CD4-positive, alpha-beta T cell treated with Interleukin-4 for 4 hours (primary cell): ENCODE results near the gene SETD1B.

Experiments
- DNase-seq: peaks from one replicate; pipeline ENCODE4 v3.0.0-alpha.2; 2020

Gene SETD1B

DNA sequence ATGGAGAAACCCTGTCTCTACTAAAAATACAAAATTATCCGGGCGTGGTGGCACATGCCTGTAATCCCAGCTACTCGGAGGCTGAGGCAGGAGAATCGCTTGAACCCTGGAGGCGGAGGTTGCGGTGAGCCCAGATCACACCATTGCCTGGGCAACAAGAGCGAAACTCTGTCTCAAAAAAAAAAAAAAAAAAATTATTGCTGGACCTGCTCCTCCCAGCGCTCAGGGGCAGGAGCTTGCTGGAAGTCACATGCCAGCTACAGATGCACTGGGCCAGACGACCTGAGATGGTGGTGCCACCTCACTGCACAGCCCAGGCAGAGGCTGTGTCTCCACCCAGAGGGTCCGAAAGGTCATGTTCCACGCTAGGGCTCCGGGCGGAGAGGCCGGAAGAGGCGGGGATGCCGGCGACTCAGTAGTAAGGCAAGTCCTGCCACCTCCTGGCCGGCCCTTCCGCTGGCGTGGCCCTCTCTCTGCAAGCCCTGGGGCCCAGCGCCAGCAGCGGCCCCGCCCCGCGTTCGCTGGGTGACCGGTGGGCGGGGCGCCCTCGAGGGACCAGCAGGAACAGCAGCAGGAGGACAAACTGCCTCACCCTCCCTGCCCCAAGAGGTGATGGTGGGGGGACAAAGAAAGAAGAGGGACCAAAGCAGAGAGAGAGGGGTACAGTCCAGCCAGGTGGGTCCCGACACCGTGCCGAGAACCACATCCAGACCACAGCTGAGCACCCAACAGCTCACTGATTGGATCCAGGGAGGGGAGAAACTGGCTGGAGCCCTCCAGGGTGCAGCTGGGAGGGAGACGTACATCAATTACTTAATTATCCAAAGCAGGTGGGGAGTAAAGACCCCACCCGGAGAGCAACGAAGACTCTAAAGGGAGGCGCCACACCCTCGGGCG lies 6.7 kb upstream of the SETD1B start:
- DNase-seq = no peak

DNA sequence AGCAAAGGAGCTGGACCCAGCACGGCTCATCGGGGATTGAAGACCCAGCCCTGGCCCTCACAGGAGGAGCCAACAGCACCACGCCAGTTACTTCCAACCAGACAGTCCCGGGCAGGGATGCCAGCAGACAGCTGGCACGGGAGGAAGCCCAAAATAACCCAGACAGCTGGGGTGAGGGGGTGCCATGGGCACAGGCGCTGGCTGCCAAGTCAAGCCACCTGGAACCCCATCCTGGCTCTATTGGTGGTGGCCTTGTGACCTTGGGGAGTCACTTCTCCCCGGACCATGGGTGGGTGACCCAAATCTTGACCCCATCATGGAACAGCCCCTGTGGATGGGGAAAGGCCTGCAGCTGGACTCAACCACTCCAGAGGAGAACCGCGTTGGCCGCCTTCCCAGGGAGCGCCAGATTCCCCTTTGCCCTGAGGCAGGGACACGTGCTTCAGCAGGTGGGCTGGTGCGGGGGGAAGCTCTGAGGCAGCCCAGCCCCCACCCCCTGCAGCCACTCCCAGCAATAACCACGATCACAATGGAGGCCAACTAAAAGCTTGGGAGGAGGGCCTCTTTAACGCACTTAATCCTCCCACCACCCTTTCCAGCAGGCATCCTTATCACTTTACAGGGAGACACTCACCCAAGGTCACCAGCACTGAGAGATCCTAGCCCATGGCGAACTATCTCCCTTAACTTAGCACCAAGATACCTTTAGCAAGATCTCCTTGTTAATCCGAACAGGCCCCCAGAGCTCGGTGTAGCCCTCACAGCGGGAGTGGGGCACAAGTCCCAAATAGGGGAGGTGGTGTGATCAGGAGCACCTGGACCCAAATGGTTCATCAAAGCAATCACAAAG lies 5.6 kb upstream of the SETD1B start:
- no peak for DNase-seq

DNA sequence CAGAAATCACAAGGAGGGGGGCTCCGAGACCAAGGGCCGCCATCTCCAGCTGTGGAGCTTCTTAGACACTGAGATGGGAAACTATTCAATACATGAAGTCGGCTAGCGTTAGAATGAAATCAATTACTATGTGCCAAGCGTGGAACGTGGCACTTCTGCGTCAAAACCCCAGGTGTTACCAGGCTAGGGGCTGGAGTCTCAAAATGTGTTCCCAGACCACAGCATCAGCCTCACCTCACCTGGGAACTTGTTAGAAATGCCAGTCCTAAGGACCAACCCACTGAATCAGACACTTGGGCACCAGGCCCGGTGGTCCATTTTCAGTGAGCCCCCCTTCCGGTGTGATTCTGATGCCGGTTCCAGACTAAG lies 5.0 kb upstream of the SETD1B start:
- no peak for DNase-seq

DNA sequence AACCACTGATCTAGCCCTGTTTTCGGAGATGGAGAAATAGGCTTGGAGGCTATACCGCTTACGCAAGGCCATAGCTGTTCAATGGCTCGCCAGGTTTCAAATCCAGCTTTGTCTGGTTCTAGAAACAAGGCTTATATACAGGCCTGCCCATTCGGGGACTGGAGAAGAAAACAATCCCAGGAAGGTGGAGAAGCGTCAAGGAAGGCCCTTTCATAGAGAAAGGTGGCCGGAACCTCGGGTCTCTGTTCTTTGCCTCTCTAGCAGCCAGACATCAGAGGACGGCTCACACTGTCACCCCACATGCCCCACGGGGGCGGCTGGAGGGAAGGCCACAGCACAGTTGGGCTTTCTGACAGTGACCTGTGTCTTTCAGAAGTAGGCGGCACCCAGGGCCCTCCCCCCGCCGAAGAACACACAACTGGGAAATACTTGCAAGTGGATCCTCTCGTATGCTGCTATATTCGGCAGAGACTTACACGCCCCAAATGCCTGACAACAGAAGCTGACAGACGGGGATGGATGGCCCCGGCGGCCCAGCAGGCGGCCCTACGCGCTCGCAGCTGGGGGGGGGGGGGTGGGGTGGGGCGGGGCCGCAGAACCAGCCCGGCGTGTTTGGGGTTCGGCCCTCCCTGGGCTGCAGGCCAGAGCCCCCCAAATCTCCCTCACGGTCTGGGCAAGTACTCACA lies 4.5 kb upstream of the SETD1B start:
- peak; percentile 75 for DNase-seq

DNA sequence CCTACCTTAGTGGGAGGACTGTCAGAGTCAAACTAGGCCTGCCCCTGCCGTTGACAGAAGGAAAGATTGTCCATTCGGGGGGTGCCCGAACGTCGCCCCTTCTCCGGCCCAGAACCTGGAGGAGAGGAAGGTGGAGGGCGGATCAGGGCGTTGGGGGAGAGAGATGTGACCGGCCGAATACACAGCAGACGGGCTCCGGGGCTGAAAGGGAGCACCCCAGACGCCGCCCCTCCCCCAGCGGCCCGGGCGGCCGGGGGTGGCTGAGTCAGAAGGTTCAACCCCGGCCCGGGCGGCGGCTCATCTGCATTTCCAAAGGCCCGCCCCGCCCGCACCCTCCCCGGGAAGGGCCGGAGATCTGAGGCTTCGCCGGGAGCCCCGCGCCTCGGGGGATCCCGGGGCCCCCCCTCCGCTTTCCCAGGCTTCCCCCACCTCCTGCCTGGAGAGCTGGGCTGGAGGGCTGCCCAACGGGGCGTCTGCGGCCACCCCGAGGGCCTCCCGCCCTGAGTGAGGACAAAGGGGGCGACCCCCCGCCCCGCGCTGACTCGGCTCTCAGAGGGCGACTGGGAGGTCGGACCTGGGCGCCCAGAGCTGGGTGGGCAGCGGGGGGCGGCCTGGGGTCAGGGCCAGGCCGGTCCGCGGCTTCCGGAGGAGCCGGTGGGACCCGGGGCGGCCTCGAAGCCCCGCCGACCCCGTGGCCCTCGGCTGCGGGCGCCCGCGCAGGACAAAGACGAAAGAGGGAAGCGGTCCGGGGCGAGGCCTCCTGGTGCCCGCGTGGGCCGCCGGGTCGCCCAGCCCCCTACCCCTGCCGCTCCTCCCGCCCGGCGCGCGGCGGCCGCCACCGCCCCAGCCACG lies 3.7 kb upstream of the SETD1B start:
- peak; percentile 80 for DNase-seq

DNA sequence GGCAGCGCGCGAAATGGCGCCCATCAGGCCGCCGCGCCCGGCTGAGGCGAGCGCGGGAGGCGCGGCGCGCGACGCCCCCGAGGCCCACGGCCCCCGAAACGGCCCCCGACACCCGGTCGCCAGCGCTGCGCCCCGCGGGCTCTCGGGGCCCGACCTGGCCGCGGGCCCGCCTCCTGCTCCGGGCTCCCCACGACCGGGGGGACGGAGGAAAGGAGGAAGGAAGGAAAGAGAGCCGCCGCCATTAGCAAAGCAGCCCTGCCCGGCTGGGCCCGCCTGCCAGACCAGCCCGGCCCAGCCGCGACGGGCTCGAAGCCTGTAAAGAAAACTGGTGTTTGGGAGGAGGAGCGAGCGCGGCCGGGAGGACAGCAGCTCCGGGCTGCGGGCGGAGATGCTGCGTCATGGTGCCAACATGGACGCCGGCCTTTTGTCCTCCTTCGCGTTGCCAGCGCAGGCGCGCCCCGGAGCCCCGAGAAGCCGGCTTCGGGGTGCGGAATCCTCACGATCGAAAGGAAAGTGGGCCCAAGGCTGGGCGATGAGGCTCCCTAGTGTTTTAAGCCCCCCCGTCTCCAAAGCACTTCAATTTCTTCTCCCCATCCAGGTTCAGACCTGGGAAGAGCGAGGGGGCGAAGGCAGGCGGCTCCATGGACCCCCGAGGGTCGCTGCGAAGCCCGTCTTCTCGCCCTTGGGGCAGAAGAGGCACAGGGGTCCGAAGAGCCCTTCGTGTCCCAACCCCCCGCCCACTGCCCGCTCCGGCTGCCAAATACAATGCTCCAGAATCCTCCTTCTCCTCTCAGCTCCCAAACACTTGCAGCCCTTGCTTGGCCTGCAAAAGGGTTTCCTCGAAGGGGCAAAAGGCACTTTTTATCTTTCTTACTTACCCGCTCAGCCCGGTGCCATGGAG lies 2.9 kb upstream of the SETD1B start:
- DNase-seq = peak; percentile 72

DNA sequence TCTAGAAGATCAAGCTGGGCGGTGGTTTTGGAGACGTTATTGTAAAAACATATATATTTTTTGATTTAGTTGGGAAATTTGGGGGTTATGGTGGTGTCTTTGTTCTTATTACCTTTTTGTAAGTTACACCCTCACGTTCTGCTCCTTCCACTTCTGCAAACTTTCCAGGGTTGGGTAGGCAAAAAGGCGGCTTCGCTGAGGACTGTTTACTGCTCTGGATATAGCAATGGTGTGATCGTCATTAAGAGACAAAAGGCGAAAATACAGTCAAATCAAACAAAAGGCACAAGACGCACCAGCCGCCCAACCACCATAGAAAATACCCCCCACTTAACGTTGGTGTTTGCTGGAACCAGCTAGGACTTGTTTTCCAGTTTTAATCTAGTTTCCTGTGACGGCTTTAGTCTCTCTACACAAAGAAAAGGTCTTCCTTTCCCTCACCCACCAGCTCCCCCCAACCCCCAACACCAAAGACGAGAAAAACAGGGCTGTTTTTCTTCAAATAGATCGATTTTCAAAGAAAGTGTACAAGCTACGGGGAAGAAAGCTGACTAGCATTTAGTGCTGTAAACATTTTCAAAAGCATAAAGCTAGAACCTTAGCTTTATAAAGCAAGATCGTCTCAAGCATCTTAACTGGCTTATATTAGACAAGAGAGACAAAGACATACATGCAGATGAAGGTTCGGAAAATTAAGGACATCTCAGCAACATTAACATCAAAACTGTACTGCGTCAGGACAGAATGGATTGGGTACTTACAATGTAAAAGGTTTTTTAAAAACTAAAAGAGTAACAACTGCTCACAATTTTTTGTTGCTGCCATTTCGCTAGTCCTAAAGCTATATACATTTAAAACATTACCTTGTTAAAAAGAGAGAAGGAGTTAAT lies 2.0 kb upstream of the SETD1B start:
- peak; percentile 77 for DNase-seq

DNA sequence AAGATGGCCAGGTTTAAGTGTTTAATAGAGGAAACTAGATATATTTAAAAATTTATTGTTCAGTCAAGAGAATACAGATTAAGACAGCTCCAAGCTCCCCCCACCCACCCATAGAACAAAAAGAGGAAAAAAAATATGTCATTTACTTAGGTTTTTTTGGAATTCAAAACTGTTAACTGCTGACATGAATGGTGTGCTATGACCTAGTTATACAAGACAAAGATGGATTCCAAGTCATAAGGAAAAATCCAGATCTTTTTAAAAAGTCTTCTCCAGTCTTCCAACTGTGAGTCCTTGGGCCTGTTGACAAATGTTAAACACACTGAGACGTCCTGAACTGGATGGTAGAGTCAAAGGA lies 1.3 kb upstream of the SETD1B start:
- DNase-seq = no peak

DNA sequence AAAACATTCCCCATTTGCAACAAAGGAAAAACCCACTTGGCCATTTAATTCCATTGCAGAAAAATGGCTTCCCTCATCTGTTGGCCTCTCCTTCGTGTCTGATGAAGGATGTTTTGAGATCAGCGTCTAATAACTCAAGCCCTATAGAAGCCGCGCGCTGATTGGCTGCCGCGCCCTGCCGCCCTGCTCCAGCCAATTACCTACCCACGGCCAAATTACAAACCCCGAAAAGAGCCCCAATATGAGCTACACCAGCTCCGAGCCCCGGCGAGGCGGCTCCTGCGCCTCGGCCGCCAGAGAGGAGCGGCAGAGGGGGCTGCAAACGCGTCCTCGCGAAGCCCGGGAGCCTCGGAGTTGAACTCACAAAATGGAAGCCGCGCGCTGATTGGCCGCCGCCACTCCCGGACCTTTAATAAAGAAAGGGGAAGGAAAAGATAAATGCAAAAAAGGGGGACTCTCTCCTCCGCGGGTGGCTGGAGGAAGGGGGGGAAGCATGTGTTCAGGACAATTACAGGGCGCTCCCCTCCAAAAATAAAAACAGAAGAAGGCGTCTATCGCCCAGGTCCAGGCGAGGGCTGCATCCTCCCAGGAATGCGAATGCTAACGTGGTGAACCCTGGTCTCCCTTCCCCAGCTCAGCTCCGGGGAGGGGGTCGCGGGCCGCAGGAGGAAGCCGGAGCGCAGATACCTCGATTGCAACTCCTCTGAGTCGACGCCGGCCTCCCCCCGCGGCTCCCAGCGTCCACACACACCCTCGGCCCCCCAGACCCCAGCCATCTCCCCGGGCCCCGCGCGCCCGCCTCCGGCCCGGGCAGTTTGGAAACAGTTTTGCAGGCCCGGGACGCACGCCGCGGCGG lies 738 bp upstream of the SETD1B start:
- peak; percentile 96 for DNase-seq

DNA sequence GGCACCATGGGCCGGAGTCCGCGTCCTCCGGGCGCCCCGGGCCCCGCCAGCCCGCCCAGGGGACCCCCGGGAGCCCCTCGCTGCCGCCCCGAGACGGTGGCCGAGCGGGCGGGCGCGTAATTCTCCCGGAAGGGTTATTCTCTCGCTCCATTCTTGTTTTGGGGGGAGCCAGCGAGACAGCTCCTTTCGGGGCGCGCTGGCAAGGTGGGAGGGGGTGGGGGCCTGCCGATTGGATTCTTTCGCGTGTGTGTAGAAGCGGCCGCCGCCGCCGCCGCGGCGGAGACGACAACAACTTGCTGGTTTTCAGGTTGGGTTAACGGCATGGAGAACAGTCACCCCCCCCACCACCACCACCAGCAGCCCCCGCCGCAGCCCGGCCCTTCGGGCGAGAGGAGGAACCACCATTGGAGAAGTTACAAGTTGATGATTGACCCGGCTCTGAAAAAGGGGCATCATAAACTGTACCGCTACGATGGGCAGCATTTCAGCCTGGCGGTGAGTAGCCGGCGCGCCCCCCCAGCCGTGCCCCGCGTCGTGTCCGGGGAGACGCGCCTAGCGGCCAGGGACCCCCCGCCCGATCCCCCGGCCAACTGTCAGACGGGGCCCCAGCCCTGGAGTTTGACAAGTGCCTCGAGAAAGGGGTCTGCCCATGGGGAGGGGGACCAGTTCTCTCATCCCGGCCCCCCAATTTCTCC lies 755 bp downstream of the SETD1B start:
- peak; percentile 69 for DNase-seq

DNA sequence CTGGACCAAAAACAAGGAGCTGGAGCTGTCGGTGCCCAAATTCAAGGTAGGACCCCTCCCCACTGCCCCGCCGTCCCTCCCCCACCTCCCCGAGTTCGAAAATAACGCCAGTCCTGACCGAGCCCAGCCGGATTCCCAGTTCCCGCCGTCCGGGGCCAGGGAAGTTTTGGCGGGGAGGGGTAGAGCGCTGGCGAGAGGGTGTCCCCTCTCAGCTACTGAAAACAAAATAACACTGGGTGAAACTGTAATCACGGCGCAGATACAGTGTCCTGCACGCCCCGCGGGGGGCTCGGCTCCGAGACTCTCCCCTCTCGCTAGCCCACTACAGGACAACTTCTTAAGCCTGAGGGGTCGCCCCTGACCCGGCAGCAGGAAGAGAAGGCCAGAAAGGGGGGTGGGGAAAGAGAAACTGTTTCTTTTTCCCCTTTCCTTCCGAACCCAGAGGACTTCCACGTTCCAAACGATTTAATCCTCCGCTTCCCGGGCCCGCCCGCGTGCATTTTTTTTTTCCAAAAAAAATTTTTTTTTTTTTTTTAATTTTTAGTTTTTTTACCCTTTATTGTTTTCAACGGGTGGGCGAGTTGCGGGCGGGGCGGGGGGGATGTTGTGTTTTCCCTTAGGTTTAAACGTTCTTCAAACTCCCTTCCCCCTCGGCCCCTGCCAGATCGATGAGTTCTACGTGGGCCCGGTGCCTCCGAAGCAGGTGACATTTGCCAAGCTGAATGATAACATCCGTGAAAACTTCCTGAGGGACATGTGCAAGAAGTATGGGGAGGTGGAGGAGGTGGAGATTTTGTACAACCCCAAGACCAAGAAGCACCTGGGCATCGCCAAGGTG lies 1.6 kb downstream of the SETD1B start:
- no peak for DNase-seq

DNA sequence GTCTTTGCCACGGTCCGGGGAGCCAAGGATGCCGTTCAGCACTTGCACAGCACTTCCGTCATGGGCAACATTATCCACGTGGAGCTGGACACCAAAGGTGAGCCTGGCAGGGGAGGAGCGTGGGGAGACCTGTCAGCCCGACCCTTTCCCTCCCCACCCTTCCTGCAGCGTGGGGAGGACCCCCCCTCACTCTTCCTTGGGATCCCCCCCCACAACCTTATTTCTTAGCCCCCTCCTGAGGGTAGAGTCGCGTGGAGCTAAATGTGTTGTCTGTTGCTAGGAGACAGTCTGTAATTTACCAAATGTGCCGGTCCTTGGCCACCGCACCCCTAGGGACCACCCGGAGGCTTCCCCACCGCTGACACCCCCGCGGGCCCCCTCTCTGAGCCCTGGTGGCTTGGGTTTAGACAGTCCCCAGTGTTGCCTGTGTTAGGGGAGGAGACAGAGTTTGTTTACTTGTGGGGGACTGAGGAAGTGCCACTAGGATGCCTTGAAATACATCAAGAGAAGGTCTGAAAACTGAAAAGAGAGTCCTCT lies 2.3 kb downstream of the SETD1B start:
- DNase-seq = no peak

DNA sequence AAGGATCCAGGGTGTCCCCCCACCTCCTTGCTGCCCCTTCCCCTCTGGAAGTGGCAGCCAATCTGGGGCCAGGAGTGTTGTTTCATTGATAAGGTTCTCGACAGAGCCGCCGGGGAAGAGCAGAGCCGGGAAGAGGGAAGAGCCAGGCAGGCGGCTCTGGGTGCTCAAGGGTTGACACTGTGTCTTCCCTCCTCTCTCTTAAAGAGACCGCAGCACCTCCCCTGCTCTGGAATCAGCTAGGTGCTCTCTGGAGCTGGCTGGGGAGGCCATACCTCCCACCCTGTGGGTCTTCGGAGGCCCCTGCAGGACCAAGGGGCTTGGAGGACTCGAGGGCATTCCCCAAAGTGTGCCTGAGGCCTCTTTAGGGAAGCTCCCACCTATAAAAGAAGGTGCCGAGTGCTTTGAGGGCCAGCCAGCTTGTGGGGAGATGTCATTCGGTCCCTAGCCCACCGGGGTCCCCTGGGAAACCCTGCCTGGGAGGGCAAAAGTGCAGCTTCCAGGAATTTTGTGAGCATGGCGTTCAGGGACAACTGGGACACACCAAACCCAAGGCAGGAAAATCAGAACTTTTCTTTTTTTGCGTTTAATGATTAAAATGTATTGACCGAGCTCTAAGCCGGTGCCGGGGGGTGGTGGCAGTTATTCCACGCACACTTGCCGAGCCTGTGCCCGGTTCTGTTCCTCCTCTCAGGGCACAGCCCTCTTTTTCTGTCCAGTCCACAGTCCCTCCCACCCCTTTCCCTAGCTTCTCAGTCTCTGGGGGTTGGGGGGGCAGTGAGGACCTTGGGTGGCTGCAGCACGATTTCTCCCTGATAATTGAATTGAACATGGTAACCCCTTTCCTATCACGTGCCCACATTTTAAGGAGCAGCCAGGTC lies 3.0 kb downstream of the SETD1B start:
- no peak for DNase-seq

DNA sequence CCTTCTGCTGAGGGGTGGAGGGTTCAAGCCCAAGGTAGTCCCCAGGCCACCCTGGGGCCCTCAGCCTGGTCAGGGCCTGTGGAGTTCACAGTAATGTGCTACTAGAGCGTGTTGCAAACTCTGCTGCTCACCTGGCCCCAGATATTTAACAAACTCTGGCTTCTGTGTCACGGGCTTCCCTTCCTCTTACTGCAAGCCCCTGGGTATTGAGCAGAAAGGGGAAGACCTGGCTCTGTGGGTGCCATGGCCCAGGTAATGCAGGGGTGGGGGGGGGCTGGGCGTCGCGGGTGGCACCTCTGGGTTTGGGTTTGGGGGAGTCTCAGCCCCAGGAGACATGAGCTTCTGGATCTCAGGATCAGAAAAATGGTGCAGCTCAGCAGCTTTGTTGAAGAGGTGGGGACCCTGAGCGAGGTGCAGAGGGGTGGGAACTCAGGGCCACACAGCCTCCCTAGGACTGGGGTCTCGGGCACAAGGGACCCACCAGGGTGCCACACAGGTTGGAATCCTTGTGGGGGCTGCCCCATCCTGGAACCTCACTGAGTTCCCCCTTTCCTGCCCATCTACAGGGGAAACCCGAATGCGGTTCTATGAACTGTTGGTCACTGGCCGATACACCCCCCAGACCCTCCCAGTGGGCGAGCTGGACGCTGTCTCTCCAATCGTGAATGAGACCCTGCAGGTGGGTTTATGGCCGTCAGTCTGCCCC lies 4.0 kb downstream of the SETD1B start:
- DNase-seq = no peak

DNA sequence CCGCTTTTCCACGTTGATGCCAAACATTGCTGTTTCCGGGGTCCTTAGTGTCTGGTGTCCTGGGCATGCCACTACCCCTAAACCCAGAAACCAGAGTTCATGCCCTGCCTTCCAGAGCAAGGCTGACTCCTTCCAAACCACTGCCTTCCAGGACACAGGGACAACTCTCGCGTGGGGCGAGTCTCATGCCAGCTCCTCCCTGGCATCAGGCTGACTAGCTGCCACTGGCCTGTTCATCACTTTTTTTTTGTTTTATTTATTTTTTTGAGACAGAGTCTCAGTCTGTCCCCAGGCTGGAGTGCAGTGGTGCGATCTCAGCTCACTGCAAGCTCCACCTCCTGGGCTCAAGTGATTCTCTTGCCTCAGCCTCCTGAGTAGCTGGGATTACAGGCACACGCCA lies 4.8 kb downstream of the SETD1B start:
- no peak for DNase-seq

DNA sequence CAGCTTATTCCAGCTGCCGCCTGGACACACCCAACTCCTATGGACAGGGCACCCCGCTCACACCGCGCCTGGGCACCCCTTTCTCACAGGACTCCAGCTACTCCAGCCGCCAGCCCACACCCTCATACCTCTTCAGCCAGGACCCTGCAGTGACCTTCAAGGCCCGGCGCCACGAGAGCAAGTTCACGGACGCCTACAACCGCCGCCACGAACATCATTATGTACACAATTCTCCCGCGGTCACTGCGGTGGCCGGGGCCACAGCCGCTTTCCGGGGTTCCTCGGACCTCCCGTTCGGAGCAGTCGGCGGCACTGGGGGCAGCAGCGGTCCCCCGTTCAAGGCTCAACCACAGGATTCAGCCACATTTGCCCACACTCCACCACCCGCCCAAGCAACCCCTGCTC lies 5.9 kb downstream of the SETD1B start:
- no peak for DNase-seq
